H9 (cell line): Measurements from ENCODE around the gene MOCOS. TPM values are rescaled to one million over a fixed set of nuclear protein-coding genes. Genes with fewer than 3 reads are reported as not detected.

Experiments used
- DNase-seq: peaks from one replicate; pipeline ENCODE4 v3.0.0-alpha.2; 2017
- H2AFZ ChIP-seq: one replicate; pipeline ENCODE4 v1.6.1; 2013; ENCODE audit warnings: mild to moderate bottlenecking, low read length, control low read depth, moderate library complexity
- H2AK5ac ChIP-seq: 2 replicates; pipeline ENCODE4 v1.6.1; 2013; ENCODE audit warnings: low read length, control low read depth, mixed read lengths; ENCODE audit not compliant: insufficient read length
- H2BK120ac ChIP-seq: one replicate; pipeline ENCODE4 v1.6.1; 2013; ENCODE audit warnings: low read depth, mild to moderate bottlenecking, low read length, control low read depth, inconsistent platforms; ENCODE audit not compliant: poor library complexity, severe bottlenecking
- H2BK12ac ChIP-seq: 2 replicates; pipeline ENCODE4 v1.6.1; 2013; ENCODE audit warnings: low read length, control low read depth, mixed read lengths, low read depth; ENCODE audit not compliant: insufficient read length
- H2BK15ac ChIP-seq: 2 replicates; pipeline ENCODE4 v1.6.1; 2013; ENCODE audit warnings: low read depth, low read length, control low read depth
- H2BK20ac ChIP-seq: one replicate; pipeline ENCODE4 v1.6.1; 2013; ENCODE audit warnings: low read depth, mild to moderate bottlenecking, low read length, control low read depth, inconsistent platforms; ENCODE audit not compliant: poor library complexity, severe bottlenecking
- H2BK5ac ChIP-seq: 2 replicates; pipeline ENCODE4 v1.6.1; 2013; ENCODE audit warnings: low read length, control low read depth, mixed read lengths; ENCODE audit not compliant: insufficient read length
- H3K14ac ChIP-seq: 2 replicates; pipeline ENCODE4 v1.6.1; 2013; ENCODE audit warnings: low read length, control low read depth; ENCODE audit not compliant: insufficient read depth
- H3K18ac ChIP-seq: 2 replicates; pipeline ENCODE4 v1.6.1; 2013; ENCODE audit warnings: low read depth, mild to moderate bottlenecking, mixed read lengths, low read length, control low read depth; ENCODE audit not compliant: insufficient read length
- H3K23ac ChIP-seq: 2 replicates; pipeline ENCODE4 v1.6.1; 2013; ENCODE audit warnings: low read length, control low read depth, mixed read lengths, low read depth; ENCODE audit not compliant: insufficient read length
- H3K23me2 ChIP-seq: 2 replicates; pipeline ENCODE4 v1.6.1; 2013; ENCODE audit warnings: low read depth, mild to moderate bottlenecking, mixed read lengths, low read length, control low read depth; ENCODE audit not compliant: insufficient read length, poor library complexity, severe bottlenecking
- H3K27ac ChIP-seq: 2 replicates; pipeline ENCODE4 v1.5.1; 2013; ENCODE audit warnings: low read length, control low read depth, mixed read lengths, low read depth; ENCODE audit not compliant: insufficient read length
- H3K27me3 ChIP-seq: 2 replicates; pipeline ENCODE4 v1.6.1; 2013; ENCODE audit warnings: low read length, control low read depth, inconsistent platforms; ENCODE audit not compliant: insufficient read depth
- H3K4ac ChIP-seq: 2 replicates; pipeline ENCODE4 v1.6.1; 2013; ENCODE audit warnings: low read depth, mild to moderate bottlenecking, control low read depth, inconsistent platforms, low read length, moderate library complexity
- H3K4me1 ChIP-seq: 2 replicates; pipeline ENCODE4 v1.6.1; 2013; ENCODE audit warnings: low read length, control low read depth, inconsistent platforms; ENCODE audit not compliant: insufficient read depth
- H3K4me2 ChIP-seq: 2 replicates; pipeline ENCODE4 v1.6.1; 2013; ENCODE audit warnings: low read length, control low read depth, mixed read lengths; ENCODE audit not compliant: insufficient read length, insufficient read depth
- H3K56ac ChIP-seq: 2 replicates; pipeline ENCODE4 v1.6.1; 2013; ENCODE audit warnings: low read depth, mild to moderate bottlenecking, mixed read lengths, low read length, control low read depth; ENCODE audit not compliant: insufficient read length
- H3K79me1 ChIP-seq: 2 replicates; pipeline ENCODE4 v1.6.1; 2013; ENCODE audit warnings: low read depth, mild to moderate bottlenecking, moderate library complexity, low read length, control low read depth, inconsistent platforms; ENCODE audit not compliant: insufficient read depth, poor library complexity, severe bottlenecking
- H3K79me2 ChIP-seq: 2 replicates; pipeline ENCODE4 v1.6.1; 2013; ENCODE audit warnings: low read length, control low read depth, inconsistent platforms; ENCODE audit not compliant: insufficient read depth
- H3K9ac ChIP-seq: 2 replicates; pipeline ENCODE4 v1.6.1; 2013; ENCODE audit warnings: low read length, control low read depth, mixed read lengths; ENCODE audit not compliant: insufficient read length; ENCODE audit errors: extremely low read depth
- H3K9me3 ChIP-seq: one replicate; pipeline ENCODE4 v1.6.1; 2013; ENCODE audit warnings: low read depth, low read length, inconsistent platforms; ENCODE audit not compliant: control insufficient read depth
- H3T11ph ChIP-seq: one replicate; pipeline ENCODE4 v1.6.1; 2013; ENCODE audit warnings: mild to moderate bottlenecking, low read length, control low read depth, inconsistent platforms
- H4K20me1 ChIP-seq: one replicate; pipeline ENCODE4 v1.6.1; 2013; ENCODE audit not compliant: control insufficient read depth, insufficient read length, insufficient read depth
- H4K5ac ChIP-seq: 2 replicates; pipeline ENCODE4 v1.6.1; 2013; ENCODE audit warnings: low read depth, mild to moderate bottlenecking, mixed read lengths, low read length, control low read depth; ENCODE audit not compliant: insufficient read length
- H4K8ac ChIP-seq: replicated peaks from 2 replicates; pipeline ENCODE4 v1.6.1; 2013; ENCODE audit warnings: low read length, control low read depth, mixed read lengths, low read depth; ENCODE audit not compliant: insufficient read length
- H4K91ac ChIP-seq: 2 replicates; pipeline ENCODE4 v1.6.1; 2013; ENCODE audit warnings: low read depth, mild to moderate bottlenecking, moderate library complexity, mixed read lengths, low read length, control low read depth; ENCODE audit not compliant: insufficient read length
- H3K27ac Mint-ChIP-seq, 3 experiments: 2 replicates in 2 of 3; 3 replicates in 1 of 3; pipeline ENCODE4 v1.8.0; 2020 to 2021; ENCODE audit warnings: mixed read lengths in 3 of 3, mild to moderate bottlenecking in 1 of 3, moderate library complexity in 1 of 3
- H3K27me3 Mint-ChIP-seq: 2 replicates; pipeline ENCODE4 v1.8.0; 2021; ENCODE audit warnings: low read depth, mild to moderate bottlenecking, moderate library complexity, mixed read lengths
- H3K36me3 Mint-ChIP-seq, 3 experiments: 2 replicates in 2 of 3; 3 replicates in 1 of 3; pipeline ENCODE4 v1.8.0; 2020 to 2021; ENCODE audit warnings: low read depth in 3 of 3, mixed read lengths in 3 of 3; ENCODE audit not compliant: insufficient read depth in 1 of 3
- H3K4me1 Mint-ChIP-seq, 2 experiments: 2 replicates each; pipeline ENCODE4 v1.8.0; 2020; ENCODE audit warnings: mixed read lengths in 2 of 2
- H3K4me3 Mint-ChIP-seq, 2 experiments: 2 replicates in 1 of 2; 3 replicates in 1 of 2; pipeline ENCODE4 v1.8.0; 2020 to 2021; ENCODE audit warnings: mild to moderate bottlenecking in 2 of 2, mixed read lengths in 2 of 2, moderate library complexity in 1 of 2
- H3K9me3 Mint-ChIP-seq, 2 experiments: 2 replicates in 1 of 2; 3 replicates in 1 of 2; pipeline ENCODE4 v1.8.0; 2020; ENCODE audit warnings: mild to moderate bottlenecking in 2 of 2, mixed read lengths in 2 of 2, moderate library complexity in 1 of 2
- CTCF ChIP-seq: fragments of 200-600 bp; sonication (generic); conservative IDR thresholded peaks from 3 replicates; pipeline ENCODE4 v1.8.0; 2021; ENCODE audit warnings: antibody characterized with exemption, mild to moderate bottlenecking
- WGBS: extraction: QIAGEN DNeasy Blood & Tissue Kit; methylation state at CpG from one replicate; pipeline ENCODE4 v1.1.7; 2013; ENCODE audit warnings: missing lambda C conversion rate, low lambda C conversion rate, mixed read lengths; ENCODE audit not compliant: insufficient read length; ENCODE audit errors: extremely low coverage; 5-methylcytosine and 5-hydroxymethylcytosine counted together
- total RNA-seq: library from RNA; stranded (reverse); gene quantifications from 2 replicates; pipeline ENCODE4 v1.2.1, GENCODE V29; 2021

MOCOS gene
- total RNA-seq, 1 experiment from 2014 or later = 6.0 TPM

DNA sequence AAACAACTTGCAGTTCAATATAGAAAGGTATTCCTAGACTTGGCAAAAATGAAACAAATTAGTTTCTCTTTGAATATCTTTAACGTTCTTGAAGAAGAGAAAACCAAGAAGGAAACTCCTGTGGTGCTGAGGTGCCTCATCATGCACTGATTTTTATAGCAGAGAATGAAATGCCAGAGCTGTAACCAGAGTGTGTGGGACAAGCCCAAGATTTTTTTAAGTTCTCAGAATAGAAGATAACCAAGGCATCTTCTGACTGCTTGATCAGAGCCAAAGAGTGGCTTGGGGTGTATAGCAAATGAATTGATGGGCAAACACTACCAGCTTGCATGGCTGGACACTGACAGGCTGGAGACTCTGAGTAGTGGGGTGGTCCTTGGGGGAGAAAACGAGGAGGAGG is 118.1 kb downstream of the MOCOS start:
- Histone ChIP-seq H3K18ac (no peak overlapping the region), H4K20me1 (no peaks in the 10 kb centered on the region), H3K4me1 (no peaks in the 10 kb centered on the region; the same call in 1 of the 2 replicates), H3K4ac (no peak overlapping the region), H3K23me2 (no peaks in the 10 kb centered on the region), H3K27me3 (no peaks in the 10 kb centered on the region), H3K9me3 (no peaks in the 10 kb centered on the region), H3K27ac (no peak overlapping the region), H3K79me1 (no peaks in the 10 kb centered on the region), H3K23ac (no peak overlapping the region), H2BK5ac (no peak overlapping the region), H3T11ph (no peak overlapping the region), H2BK12ac (no peak overlapping the region), H3K9ac (no peak overlapping the region), H2BK20ac (no peak overlapping the region), H2AK5ac (no peak overlapping the region), H3K79me2 (no peaks in the 10 kb centered on the region), H3K56ac (no peak overlapping the region), H4K91ac (no peak overlapping the region), H3K4me2 (no peak overlapping the region), H3K14ac (no peak overlapping the region), H4K5ac (no peak overlapping the region), H2BK120ac (no peak overlapping the region), H4K8ac (no peak overlapping the region), H2BK15ac (no peak overlapping the region), H2AFZ (no peak overlapping the region)
- H3K27ac Mint-ChIP-seq = no peak overlapping the region
- peaks cover 29% of the 10 kb centered on the region for H3K27me3 Mint-ChIP-seq
- no peaks in the 10 kb centered on the region for H3K9me3 Mint-ChIP-seq
- H3K4me1 Mint-ChIP-seq = peaks cover 16 to 35% of the 10 kb centered on the region in 2 experiments
- no peak overlapping the region for H3K4me3 Mint-ChIP-seq
- WGBS = no CpG with 5 or more reads among the region's 2 CpGs
- TF ChIP-seq CTCF = no peak
- DNase-seq = no peak
- no peaks in the 10 kb centered on the region; a peak in 1 of 7 replicates for H3K36me3 Mint-ChIP-seq
